ENCODE measurements around the gene SBF2. TPM values are rescaled to one million over a fixed set of nuclear protein-coding genes. Genes with fewer than 3 reads are reported as not detected.
A peak's percentile ranks its signal among the peaks of the same experiment; 100 is the strongest.

Gene SBF2
- polyA plus RNA-seq (2013, experiment 1 of 2; ENCODE audit: insufficient read length) = 37.4 TPM
- 38.9 TPM for polyA plus RNA-seq (2013, experiment 2 of 2; ENCODE audit: insufficient read length)

GRCh38 chr11:10293423-10294289, at the start of gene SBF2:
Gene SBF2 (minus strand): TSS chr11:10294219. CDS start chr11:10294069, 150 bp downstream.
- DNase-seq = peak; percentile 85

- no peak for DNase-seq
Observed at GRCh38 chr11:10338287-10338686, 44.3 kb upstream of the SBF2 start.

- DNase-seq = no peak
Observed at GRCh38 chr11:10333490-10333889, 39.5 kb upstream of the SBF2 start.

- DNase-seq = no peak
Observed at GRCh38 chr11:10331548-10332289, 37.7 kb upstream of the SBF2 start.

GRCh38 chr11:10329935-10330334, 35.9 kb upstream of the SBF2 start:
- peak; percentile 90 for DNase-seq

GRCh38 chr11:10329356-10329755, 35.3 kb upstream of the SBF2 start:
- no peak for DNase-seq

- DNase-seq = peak; percentile 53
Observed at GRCh38 chr11:10328314-10329098, 34.5 kb upstream of the SBF2 start.

GRCh38 chr11:10327254-10327653, 33.2 kb upstream of the SBF2 start:
- DNase-seq = peak; percentile 36

- no peak for DNase-seq
Observed at GRCh38 chr11:10326012-10326964, 32.3 kb upstream of the SBF2 start.

- DNase-seq = peak; percentile 77
Observed at GRCh38 chr11:10325277-10326011, 31.4 kb upstream of the SBF2 start.

- no peak for DNase-seq
Observed at GRCh38 chr11:10324474-10324873, 30.5 kb upstream of the SBF2 start.

- peak; percentile 49 for DNase-seq
Observed at GRCh38 chr11:10323793-10324170, 29.8 kb upstream of the SBF2 start.

- DNase-seq = peak; percentile 91
Observed at GRCh38 chr11:10322830-10323792, 29.1 kb upstream of the SBF2 start.

- DNase-seq = no peak
Observed at GRCh38 chr11:10322401-10322800, 28.4 kb upstream of the SBF2 start.

GRCh38 chr11:10320736-10321465, 26.9 kb upstream of the SBF2 start:
- DNase-seq = no peak

GRCh38 chr11:10319702-10320558, 25.9 kb upstream of the SBF2 start:
- DNase-seq = no peak

GRCh38 chr11:10318527-10318802, 24.4 kb upstream of the SBF2 start:
- no peak for DNase-seq

Measured in fibroblast of skin of abdomen (primary cell).